H1 (cell line): ENCODE data around the gene OSBPL2. TPM values are rescaled to one million over a fixed set of nuclear protein-coding genes. Genes with fewer than 3 reads are reported as not detected.

ENCODE experiments used
- CTCF ChIA-PET: fragments of 300-600 bp; sonication (Branson Sonifier 250); formaldehyde crosslinking; loops from one replicate; lab custom pipeline; 2021; ENCODE audit not compliant: partially characterized antibody; lab: Charles Lee
- POLR2A ChIA-PET: fragments of 300-600 bp; sonication (Branson Sonifier 250); formaldehyde crosslinking; loops from one replicate; lab custom pipeline; 2021; ENCODE audit warnings: inconsistent platforms; ENCODE audit not compliant: partially characterized antibody; lab: Charles Lee
- DNase-seq, 2 experiments: peaks; one replicate each; pipeline versions ENCODE4 v3.0.0 to v3.0.0-alpha.2; 2010 to 2022; ENCODE audit warnings: low spot score in 2 of 2, low read depth in 1 of 2, mixed read lengths in 1 of 2
- FAIRE-seq: peaks from 2 replicates; lab custom pipeline; 2011; peaks lifted over from hg19 to GRCh38; lab: Jason Lieb, UNC
- H2AFZ ChIP-seq: 2 replicates; pipeline ENCODE4 v1.8.1; 2012; ENCODE audit warnings: low read length, inconsistent platforms
- H2AK5ac ChIP-seq: 2 replicates; pipeline ENCODE4 v1.6.1; 2013; ENCODE audit warnings: low read depth, low read length
- H2BK120ac ChIP-seq: replicated peaks from 2 replicates; pipeline ENCODE3; 2013; ENCODE audit warnings: low read depth, low read length, inconsistent platforms
- H2BK12ac ChIP-seq: 2 replicates; pipeline ENCODE4 v1.6.1; 2013; ENCODE audit warnings: low read depth, low read length
- H2BK15ac ChIP-seq: 2 replicates; pipeline ENCODE4 v1.6.1; 2013; ENCODE audit warnings: low read length
- H2BK20ac ChIP-seq: 2 replicates; pipeline ENCODE4 v1.6.1; 2013; ENCODE audit warnings: low read length
- H2BK5ac ChIP-seq: 2 replicates; pipeline ENCODE4 v1.6.1; 2013; ENCODE audit warnings: low read depth, low read length
- H3K14ac ChIP-seq: 2 replicates; pipeline ENCODE4 v1.6.1; 2013; ENCODE audit warnings: inconsistent platforms; ENCODE audit not compliant: insufficient read length
- H3K18ac ChIP-seq: 2 replicates; pipeline ENCODE4 v1.6.1; 2013; ENCODE audit warnings: low read length; ENCODE audit errors: extremely low read depth
- H3K23ac ChIP-seq: 2 replicates; pipeline ENCODE4 v1.6.1; 2013; ENCODE audit warnings: inconsistent platforms; ENCODE audit not compliant: insufficient read length
- H3K23me2 ChIP-seq: 2 replicates; pipeline ENCODE4 v1.6.1; 2013; ENCODE audit warnings: low read depth, low read length
- H3K27ac ChIP-seq: 2 replicates; pipeline ENCODE4 v1.6.1; 2011; ENCODE audit warnings: low read depth, low read length, inconsistent platforms
- H3K27me3 ChIP-seq, 4 experiments: replicated peaks in 1 of 4; 1 replicate in 1 of 4; 2 replicates in 3 of 4; pipeline versions ENCODE4 v1.6.1 to v1.8.1; 2011 to 2013; ENCODE audit warnings: low read length in 3 of 4, mild to moderate bottlenecking in 3 of 4, inconsistent platforms in 2 of 4, mixed read lengths in 2 of 4, moderate library complexity in 1 of 4; ENCODE audit not compliant: control insufficient read depth in 3 of 4, insufficient read depth in 3 of 4; ENCODE audit errors: extremely low read depth in 1 of 4
- H3K36me3 ChIP-seq, 4 experiments: 2 replicates each; pipeline versions ENCODE4 v1.6.1 to v1.8.1; 2011 to 2013; ENCODE audit warnings: mild to moderate bottlenecking in 4 of 4, low read length in 3 of 4, moderate library complexity in 2 of 4, control low read depth in 1 of 4, inconsistent platforms in 1 of 4; ENCODE audit not compliant: insufficient read depth in 4 of 4, control insufficient read depth in 2 of 4
- H3K4ac ChIP-seq: replicated peaks from 2 replicates; pipeline ENCODE3; 2013; ENCODE audit warnings: low read length, low read depth, mixed read lengths, inconsistent platforms; ENCODE audit not compliant: insufficient read length
- H3K4me1 ChIP-seq, 4 experiments: replicated peaks in 1 of 4; 1 replicate in 1 of 4; 2 replicates in 3 of 4; pipeline versions ENCODE4 v1.6.1 to v1.8.1; 2011 to 2013; ENCODE audit warnings: low read length in 3 of 4, inconsistent platforms in 2 of 4, mixed read lengths in 1 of 4; ENCODE audit not compliant: insufficient read depth in 4 of 4, control insufficient read depth in 3 of 4
- H3K4me2 ChIP-seq, 2 experiments: 2 replicates each; pipeline versions ENCODE4 v1.6.1 to v1.8.1; 2011 to 2013; ENCODE audit warnings: low read depth in 2 of 2, low read length in 2 of 2, control low read depth in 1 of 2, inconsistent platforms in 1 of 2, mild to moderate bottlenecking in 1 of 2; ENCODE audit not compliant: insufficient read depth in 1 of 2
- H3K4me3 ChIP-seq, 4 experiments: fragments of 200-600, 300-600 bp in 1 of 4; sonication (generic), shearing (Covaris generic), sonication (Bioruptor Twin) in 1 of 4; 2 replicates each; pipeline versions ENCODE4 v1.5.1 to v1.8.1; 2011 to 2016; ENCODE audit warnings: low read length in 4 of 4, low read depth in 3 of 4, control low read depth in 2 of 4, inconsistent platforms in 2 of 4, mild to moderate bottlenecking in 2 of 4, mixed read lengths in 1 of 4, moderate library complexity in 1 of 4; ENCODE audit not compliant: insufficient read depth in 2 of 4; ENCODE audit errors: extremely low read depth in 1 of 4
- H3K56ac ChIP-seq: replicated peaks from 2 replicates; pipeline ENCODE3; 2013; ENCODE audit warnings: low read depth, mild to moderate bottlenecking, mixed read lengths, low read length, inconsistent platforms; ENCODE audit not compliant: insufficient read length
- H3K79me1 ChIP-seq: 2 replicates; pipeline ENCODE4 v1.6.1; 2013; ENCODE audit warnings: low read depth, low read length, control low read depth
- H3K79me2 ChIP-seq, 2 experiments: 2 replicates each; pipeline versions ENCODE4 v1.6.1 to v1.8.1; 2012 to 2013; ENCODE audit warnings: low read length in 2 of 2, mild to moderate bottlenecking in 2 of 2, inconsistent platforms in 1 of 2; ENCODE audit not compliant: insufficient read depth in 2 of 2, control insufficient read depth in 1 of 2
- H3K9ac ChIP-seq, 4 experiments: replicated peaks in 1 of 4; 1 replicate in 1 of 4; 2 replicates in 3 of 4; pipeline versions ENCODE4 v1.6.1 to v1.8.1; 2011 to 2013; ENCODE audit warnings: low read depth in 3 of 4, low read length in 3 of 4, control low read depth in 2 of 4, mild to moderate bottlenecking in 2 of 4, moderate library complexity in 2 of 4, inconsistent platforms in 1 of 4; ENCODE audit errors: extremely low read depth in 1 of 4
- H3K9me3 ChIP-seq, 2 experiments: 2 replicates each; pipeline versions ENCODE4 v1.6.1 to v1.8.1; 2012 to 2013; ENCODE audit warnings: mild to moderate bottlenecking in 2 of 2, moderate library complexity in 2 of 2, control low read depth in 1 of 2, inconsistent platforms in 1 of 2, low read depth in 1 of 2, low read length in 1 of 2, mixed read lengths in 1 of 2; ENCODE audit not compliant: insufficient read depth in 2 of 2
- H4K20me1 ChIP-seq, 2 experiments: replicated peaks in 1 of 2; 2 replicates each; pipeline versions ENCODE3 to v1.8.1; 2011 to 2013; ENCODE audit warnings: inconsistent platforms in 2 of 2, low read length in 2 of 2, mild to moderate bottlenecking in 1 of 2; ENCODE audit not compliant: insufficient read depth in 2 of 2, control insufficient read depth in 1 of 2
- H4K5ac ChIP-seq: 2 replicates; pipeline ENCODE4 v1.6.1; 2013; ENCODE audit warnings: low read length, low read depth, mixed read lengths, inconsistent platforms; ENCODE audit not compliant: insufficient read length
- H4K8ac ChIP-seq: 2 replicates; pipeline ENCODE4 v1.8.0; 2013; ENCODE audit warnings: mild to moderate bottlenecking, moderate library complexity, low read length, inconsistent platforms; ENCODE audit not compliant: insufficient read depth; ENCODE audit errors: extremely low read depth
- H4K91ac ChIP-seq: replicated peaks from 2 replicates; pipeline ENCODE3; 2013; ENCODE audit warnings: low read length, mixed read lengths, inconsistent platforms; ENCODE audit not compliant: insufficient read length
- ASH2L ChIP-seq: fragments of 200-600, 300-600 bp; sonication (generic); IDR thresholded peaks from one replicate; pipeline ENCODE4 v1.7.1; 2017; ENCODE audit warnings: low read length
- BACH1 ChIP-seq: IDR thresholded peaks from 2 replicates; pipeline ENCODE4 v1.6.1; 2012; ENCODE audit warnings: low read length, improper control_type of control experiment
- FOSL1 ChIP-seq: IDR thresholded peaks from 2 replicates; pipeline ENCODE4 v1.6.1; 2011; ENCODE audit warnings: mild to moderate bottlenecking, low read depth, low read length, moderate library complexity; ENCODE audit not compliant: insufficient read depth
- GABPA ChIP-seq: IDR thresholded peaks from 2 replicates; pipeline ENCODE4 v1.6.1; 2011; ENCODE audit warnings: mild to moderate bottlenecking, low read length, moderate library complexity, borderline replicate concordance; ENCODE audit not compliant: insufficient read depth
- HDAC6 ChIP-seq: IDR thresholded peaks from one replicate; pipeline ENCODE4 v1.7.1; 2012; ENCODE audit warnings: low read depth, mild to moderate bottlenecking, inconsistent platforms, low read length, moderate library complexity
- SIX5 ChIP-seq: IDR thresholded peaks from 2 replicates; pipeline ENCODE4 v1.6.1; 2011; ENCODE audit warnings: mild to moderate bottlenecking, low read depth, low read length
- SRF ChIP-seq: IDR thresholded peaks from 2 replicates; pipeline ENCODE4 v1.6.1; 2011; ENCODE audit warnings: mild to moderate bottlenecking, low read depth, low read length, moderate library complexity
- SUZ12 ChIP-seq: fragments of 200-600 bp; sonication (generic); IDR thresholded peaks from 2 replicates; pipeline ENCODE4 v1.6.1; 2012; ENCODE audit warnings: mild to moderate bottlenecking, inconsistent platforms, low read length, moderate library complexity, mixed read lengths
- TAF7 ChIP-seq: optimal IDR thresholded peaks from 2 replicates; pipeline ENCODE3; 2011; ENCODE audit warnings: low read depth, mild to moderate bottlenecking, inconsistent platforms, low read length, moderate library complexity, borderline replicate concordance
- TCF12 ChIP-seq: IDR thresholded peaks from 2 replicates; pipeline ENCODE4 v1.6.1; 2011; ENCODE audit warnings: low read depth, mild to moderate bottlenecking, low read length
- WGBS, 2 experiments: shearing (Covaris generic) in 1 of 2; methylation state at CpG; one replicate each; pipeline versions ENCODE4 v1.1.6 to v1.1.7; 2013 to 2015; ENCODE audit warnings: low lambda C conversion rate in 2 of 2, mixed read lengths in 2 of 2, inconsistent platforms in 1 of 2, low coverage in 1 of 2, missing lambda C conversion rate in 1 of 2; ENCODE audit not compliant: insufficient replicate concordance in 2 of 2, insufficient coverage in 1 of 2, insufficient read length in 1 of 2; ENCODE audit errors: extremely low coverage in 1 of 2, missing lambda C conversion rate in 1 of 2; 5-methylcytosine and 5-hydroxymethylcytosine counted together
- polyA plus RNA-seq, 7 experiments: library from polyadenylated mRNA; depleted of rRNA in 3 of 7; stranded (reverse) in 5 of 7; unstranded in 2 of 7; fragments of >200 nt in 5 of 7; fragments of 200-250 nt in 2 of 7; gene quantifications; 1 replicate in 5 of 7; 2 replicates in 1 of 7; 4 replicates in 1 of 7; pipeline versions ENCODE4 v1.2.1 to v1.2.3, GENCODE V29; 2011 to 2013; ENCODE audit warnings: missing spikeins in 2 of 7, mixed read lengths in 2 of 7
- total RNA-seq: library from RNA; stranded (reverse); fragmentation: NEBNext Ultra II Directional; extraction: Animal tissue kit (Norgen Biotek cat#: 25700); gene quantifications from 2 replicates; pipeline ENCODE4 v1.2.1, GENCODE V29; 2021

OSBPL2 gene
- total and polyA plus RNA-seq, 2 of the 8 experiments (the other 6 are each of a cell fraction or from before 2014, with no cell fraction given), result 11.7 to 42.4 TPM

GRCh38 chr20:62243106-62243505, 4.8 kb downstream of the OSBPL2 start:
- Histone ChIP-seq H4K8ac (no peak overlapping the region), H3K79me2 (peaks cover 6 to 83% of the 10 kb centered on the region in 2 experiments), H3K79me1 (peaks cover 30% of the 10 kb centered on the region), H3K56ac (no peak overlapping the region), H2BK20ac (no peak overlapping the region), H2AFZ (no peak overlapping the region), H2BK12ac (0 out of 2 replicates have a peak overlapping the region, but pooled peaks have one; percentile 14), H3K4me3 (no peak overlapping the region), H3K14ac (no peak overlapping the region), H2AK5ac (peak overlapping the region; percentile 75; the same call in 1 of the 2 replicates), H3K4ac (no peak overlapping the region), H3K9me3 (no peaks in the 10 kb centered on the region), H3K4me2 (no peak overlapping the region), H3K23ac (no peak overlapping the region), H2BK120ac (no peak overlapping the region), H3K27ac (no peak overlapping the region; the same call in 1 of the 2 replicates), H3K36me3 (peaks cover 0 to 2% (median 0%) of the 10 kb centered on the region in 4 experiments; a peak in 1 of 8 replicates), H3K4me1 (peaks cover 0 to 8% (median 1%) of the 10 kb centered on the region in 4 experiments; a peak in 4 of 7 replicates), H2BK15ac (no peak overlapping the region), H4K20me1 (peaks cover 17 to 41% of the 10 kb centered on the region in 2 experiments), H3K18ac (no peak overlapping the region), H3K23me2 (no peaks in the 10 kb centered on the region; the same call in 1 of the 2 replicates), H4K91ac (no peak overlapping the region), H2BK5ac (no peak overlapping the region), H3K27me3 (no peaks in the 10 kb centered on the region), H4K5ac (no peak overlapping the region), H3K9ac (no peak overlapping the region)
- ChIA-PET POLR2A (interaction anchor here (1.1 to 1.4 kb wide), 3 partner anchors 10 to 112 kb away, joined by 3 read pairs; no protein-coding TSS in a partner anchor), CTCF (no interaction called here)
- DNase-seq (no peak), FAIRE-seq (no peak)
- no peak for TF ChIP-seq SUZ12
- no peak for TF ChIP-seq SIX5
- no peak for TF ChIP-seq FOSL1
- no peak for TF ChIP-seq BACH1
- TF ChIP-seq ASH2L, result no peak
- no peak for TF ChIP-seq HDAC6
- no peak for TF ChIP-seq TCF12
- TF ChIP-seq GABPA, result no peak
- no peak for TF ChIP-seq SRF
- no peak for TF ChIP-seq TAF7
- 87% methylated on average over 22 of the region's 22 CpGs; no CpG with 5 or more reads in 1 of the 2 experiments for WGBS, 2 experiments
